Activated CD4-positive, alpha-beta T cell treated with anti-CD3 and anti-CD28 coated beads, Interleukin-2, amount 10 ng/mL, durations not matched to agents 7 days and 5 days (primary cell): ENCODE data around the gene PGF. TPM values are rescaled to one million over a fixed set of nuclear protein-coding genes. Genes with fewer than 3 reads are reported as not detected.

Source experiments
- CTCF ChIA-PET: fragments of 350-600 bp; sonication (Branson Sonifier 250); formaldehyde crosslinking; loops from one replicate; lab custom pipeline; 2021; ENCODE audit warnings: antibody characterized with exemption; lab: Charles Lee
- POLR2A ChIA-PET: fragments of 350-600 bp; sonication (Branson Sonifier 250); formaldehyde crosslinking; loops from one replicate; lab custom pipeline; 2021; ENCODE audit warnings: antibody characterized with exemption; lab: Charles Lee
- DNase-seq: peaks from one replicate; pipeline ENCODE4 v3.0.0-alpha.2; 2020
- H3K27ac Mint-ChIP-seq: one replicate; pipeline ENCODE4 v1.8.0; 2021; ENCODE audit warnings: mild to moderate bottlenecking, moderate library complexity, mixed read lengths
- H3K27me3 Mint-ChIP-seq: one replicate; pipeline ENCODE4 v1.8.0; 2021; ENCODE audit warnings: mixed read lengths
- H3K36me3 Mint-ChIP-seq: one replicate; pipeline ENCODE4 v1.8.0; 2021; ENCODE audit warnings: low read depth, mixed read lengths
- H3K4me1 Mint-ChIP-seq: one replicate; pipeline ENCODE4 v1.8.0; 2021; ENCODE audit warnings: mixed read lengths
- H3K4me3 Mint-ChIP-seq: one replicate; pipeline ENCODE4 v1.8.0; 2021; ENCODE audit warnings: mild to moderate bottlenecking, moderate library complexity, mixed read lengths
- H3K9me3 Mint-ChIP-seq: one replicate; pipeline ENCODE4 v1.8.0; 2021; ENCODE audit warnings: mixed read lengths
- total RNA-seq, 2 experiments: library from RNA; stranded (reverse); gene quantifications; one replicate each; pipeline ENCODE4 v1.2.3, GENCODE V29; 2021

Gene PGF
- total RNA-seq, 2 experiments from 2014 or later, result 0.12 to 0.15 TPM

DNA sequence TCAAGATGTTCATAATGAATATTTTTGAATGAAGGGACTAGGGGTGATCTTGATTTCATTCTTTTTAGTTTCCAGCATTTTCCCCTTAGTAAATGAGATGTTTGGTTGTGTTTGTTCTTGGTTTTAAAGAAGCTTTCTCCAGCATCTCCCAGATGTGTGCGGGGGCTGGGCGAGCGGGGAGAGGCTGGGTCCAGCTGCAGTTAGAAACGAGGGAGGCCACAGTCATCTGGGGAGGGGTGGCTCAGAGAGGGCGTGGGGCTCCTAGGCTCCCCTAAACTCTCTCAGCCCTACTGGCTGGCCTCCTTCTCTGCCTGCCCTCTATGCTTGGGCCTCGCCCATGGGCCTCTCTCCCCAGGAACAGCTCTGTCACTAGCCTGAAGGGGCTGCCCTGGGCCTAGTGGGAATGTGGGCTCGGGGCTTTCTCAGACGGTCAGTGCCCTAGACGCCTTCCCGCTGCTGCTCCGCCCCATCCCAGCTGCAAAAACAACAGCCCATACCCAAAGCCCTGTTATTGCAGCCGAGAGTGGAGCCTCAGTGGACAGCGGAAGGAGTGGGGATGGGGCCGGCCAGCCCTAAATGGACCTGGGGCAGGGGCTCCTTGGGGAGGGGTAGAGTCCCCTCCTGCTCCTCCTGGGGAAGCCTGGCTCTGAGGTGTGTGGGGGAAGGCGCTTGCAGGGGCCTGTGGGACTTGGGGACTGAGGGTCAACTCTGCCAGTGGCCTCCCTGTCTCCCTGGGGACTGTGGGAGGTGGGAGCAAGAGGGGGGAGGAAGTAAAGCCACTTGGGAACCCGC is 29.0 kb upstream of the PGF start:
- ChIA-PET POLR2A (no interaction called here), CTCF (interaction anchor here (0.7 to 1.4 kb wide), 4 partner anchors 13 to 494 kb away, joined by 3 to 4 read pairs (median 3); no protein-coding TSS in a partner anchor)
- H3K27ac Mint-ChIP-seq, result no peak overlapping the region
- H3K27me3 Mint-ChIP-seq, result no peaks in the 10 kb centered on the region
- H3K9me3 Mint-ChIP-seq, result no peaks in the 10 kb centered on the region
- H3K36me3 Mint-ChIP-seq, result no peaks in the 10 kb centered on the region
- no peak overlapping the region for H3K4me3 Mint-ChIP-seq
- no peaks in the 10 kb centered on the region for H3K4me1 Mint-ChIP-seq
- no peak for DNase-seq

DNA sequence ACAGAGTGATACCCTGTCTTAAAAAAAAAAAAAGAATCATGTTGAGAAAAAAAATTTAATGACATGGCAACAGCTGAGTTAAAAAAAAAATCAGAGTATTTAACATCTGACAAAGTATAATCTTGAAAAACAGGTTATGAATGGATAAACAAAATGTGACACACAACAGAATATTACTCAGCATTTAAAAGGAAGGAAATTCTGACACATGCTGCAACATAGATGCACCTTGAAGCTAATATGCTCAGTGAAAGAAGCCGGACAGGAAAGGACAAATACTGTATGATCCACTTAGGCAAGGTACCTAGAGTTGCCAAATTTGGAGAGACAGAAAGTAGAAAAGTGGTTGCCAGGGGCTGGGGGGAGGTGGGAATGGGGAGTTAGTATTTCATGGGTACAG is 27.9 kb upstream of the PGF start:
- H3K9me3 Mint-ChIP-seq, result no peaks in the 10 kb centered on the region
- ChIA-PET CTCF (interaction anchor here (0.7 to 1.6 kb wide), 6 partner anchors 12 to 493 kb away, joined by 3 to 4 read pairs (median 3); partner anchors contain the start of gene PGF), POLR2A (no interaction called here)
- H3K4me3 Mint-ChIP-seq, result no peak overlapping the region
- H3K27ac Mint-ChIP-seq, result no peak overlapping the region
- no peaks in the 10 kb centered on the region for H3K27me3 Mint-ChIP-seq
- no peak for DNase-seq
- H3K4me1 Mint-ChIP-seq, result no peaks in the 10 kb centered on the region
- no peaks in the 10 kb centered on the region for H3K36me3 Mint-ChIP-seq

GRCh38 chr14:74982661-74983060 is 27.3 kb upstream of the PGF start:
- no peak overlapping the region for H3K27ac Mint-ChIP-seq
- no peaks in the 10 kb centered on the region for H3K4me1 Mint-ChIP-seq
- ChIA-PET POLR2A (no interaction called here), CTCF (interaction anchor here (0.9 to 1.6 kb wide), 2 partner anchors 11 to 27 kb away, joined by 3 read pairs; partner anchors contain the start of gene PGF)
- H3K27me3 Mint-ChIP-seq, result no peaks in the 10 kb centered on the region
- no peak for DNase-seq
- no peaks in the 10 kb centered on the region for H3K36me3 Mint-ChIP-seq
- H3K9me3 Mint-ChIP-seq, result no peaks in the 10 kb centered on the region
- no peak overlapping the region for H3K4me3 Mint-ChIP-seq

DNA sequence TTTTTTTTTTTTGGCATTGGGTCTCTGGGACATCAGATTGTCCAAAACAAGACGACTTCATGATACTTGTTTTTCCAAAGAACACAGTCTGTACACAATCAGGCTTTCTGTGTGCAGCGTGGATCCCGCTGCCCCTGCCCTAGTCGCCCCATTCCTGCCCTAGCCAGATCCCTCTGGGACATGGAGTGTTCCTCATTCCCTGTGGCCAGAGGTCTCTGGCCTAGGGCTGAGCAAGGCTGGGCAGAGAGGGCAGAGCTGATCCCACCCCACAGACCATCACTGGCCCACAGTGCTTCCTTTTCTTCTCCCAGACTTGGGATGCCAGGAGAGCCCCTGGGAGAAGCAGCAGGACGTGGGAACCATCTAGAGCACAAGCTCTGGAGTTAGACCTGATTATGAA is 26.4 kb upstream of the PGF start:
- no peak overlapping the region for H3K4me3 Mint-ChIP-seq
- H3K9me3 Mint-ChIP-seq, result no peaks in the 10 kb centered on the region
- H3K27me3 Mint-ChIP-seq, result no peaks in the 10 kb centered on the region
- DNase-seq, result no peak
- no peaks in the 10 kb centered on the region for H3K36me3 Mint-ChIP-seq
- ChIA-PET CTCF (interaction anchor here (0.6 to 1.6 kb wide), 5 partner anchors 10 to 832 kb away, joined by 3 to 4 read pairs (median 3); no protein-coding TSS in a partner anchor), POLR2A (no interaction called here)
- H3K4me1 Mint-ChIP-seq, result no peaks in the 10 kb centered on the region
- H3K27ac Mint-ChIP-seq, result no peak overlapping the region

- H3K4me1 Mint-ChIP-seq, result no peaks in the 10 kb centered on the region
- DNase-seq, result no peak
- POLR2A ChIA-PET, result no interaction called here
- H3K27ac Mint-ChIP-seq, result no peak overlapping the region
- CTCF ChIA-PET, result interaction anchor here (0.6 to 1.0 kb wide), 4 partner anchors 11 to 832 kb away, joined by 3 to 4 read pairs (median 3); no protein-coding TSS in a partner anchor
- H3K9me3 Mint-ChIP-seq, result no peaks in the 10 kb centered on the region
- H3K27me3 Mint-ChIP-seq, result no peaks in the 10 kb centered on the region
- H3K4me3 Mint-ChIP-seq, result no peak overlapping the region
- H3K36me3 Mint-ChIP-seq, result no peaks in the 10 kb centered on the region
Measured at GRCh38 chr14:74981462-74981782, 26.0 kb upstream of the PGF start.

DNA sequence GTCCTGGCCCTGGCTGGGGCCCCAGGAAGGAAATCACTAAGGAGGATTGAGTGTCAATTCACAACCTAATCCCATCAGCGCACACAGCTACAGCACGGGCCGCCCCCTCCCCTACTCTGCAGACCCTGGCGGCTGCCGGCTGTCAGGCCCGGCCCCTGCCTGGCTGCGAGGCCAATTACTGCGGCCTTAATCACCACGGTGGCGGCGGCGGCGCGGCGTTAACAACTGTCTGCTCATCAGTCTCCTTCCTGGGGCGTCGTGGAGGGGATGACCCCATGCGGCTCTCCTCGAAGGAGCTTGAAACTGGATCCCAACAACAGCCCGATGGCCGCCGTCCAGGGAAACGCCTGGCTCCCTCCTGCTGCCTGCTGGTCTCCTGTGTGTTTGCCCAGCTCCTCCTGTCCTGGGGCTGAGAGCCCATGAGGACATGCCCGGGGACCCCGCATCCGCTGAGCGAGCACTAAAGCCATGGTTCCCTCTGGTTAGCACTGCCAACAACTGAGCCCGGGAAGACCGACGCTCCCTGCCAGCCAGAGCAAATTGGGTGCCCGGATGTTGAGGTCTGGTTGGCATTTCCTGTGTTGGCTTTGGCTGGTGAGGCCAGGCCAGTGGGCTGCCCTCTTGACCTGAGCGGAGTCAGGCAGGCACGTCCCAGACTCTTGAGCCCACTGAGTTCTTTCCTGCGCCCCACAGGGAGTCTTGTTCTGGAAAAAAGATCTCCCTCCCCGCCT is 25.5 kb upstream of the PGF start:
- Mint-ChIP-seq H3K9me3 (no peaks in the 10 kb centered on the region), H3K27me3 (no peaks in the 10 kb centered on the region), H3K36me3 (no peaks in the 10 kb centered on the region), H3K27ac (no peak overlapping the region), H3K4me3 (no peak overlapping the region), H3K4me1 (no peaks in the 10 kb centered on the region)
- POLR2A ChIA-PET, result no interaction called here
- no peak for DNase-seq
- CTCF ChIA-PET, result interaction anchor here (0.6 to 1.6 kb wide), 5 partner anchors 107 to 662 kb away, joined by 3 to 4 read pairs (median 3); no protein-coding TSS in a partner anchor

- Mint-ChIP-seq H3K27ac (no peak overlapping the region), H3K4me1 (no peaks in the 10 kb centered on the region), H3K4me3 (no peak overlapping the region), H3K27me3 (no peaks in the 10 kb centered on the region), H3K36me3 (no peaks in the 10 kb centered on the region), H3K9me3 (no peaks in the 10 kb centered on the region)
- POLR2A ChIA-PET, result no interaction called here
- no peak for DNase-seq
- CTCF ChIA-PET, result interaction anchor here (0.9 to 1.6 kb wide), 3 partner anchors 108 to 125 kb away, joined by 3 to 4 read pairs (median 3); no protein-coding TSS in a partner anchor
Measured at GRCh38 chr14:74980398-74980730, 25.0 kb upstream of the PGF start.

- DNase-seq, result no peak
- no peak overlapping the region for H3K4me3 Mint-ChIP-seq
- ChIA-PET CTCF (interaction anchor here (1.1 to 1.6 kb wide), 2 partner anchors 108 to 119 kb away, joined by 3 to 4 read pairs; no protein-coding TSS in a partner anchor), POLR2A (no interaction called here)
- no peaks in the 10 kb centered on the region for H3K9me3 Mint-ChIP-seq
- no peaks in the 10 kb centered on the region for H3K36me3 Mint-ChIP-seq
- H3K4me1 Mint-ChIP-seq, result no peaks in the 10 kb centered on the region
- H3K27me3 Mint-ChIP-seq, result no peaks in the 10 kb centered on the region
- H3K27ac Mint-ChIP-seq, result no peak overlapping the region
Measured at GRCh38 chr14:74979442-74980397, 24.3 kb upstream of the PGF start.

GRCh38 chr14:74979029-74979428 is 23.6 kb upstream of the PGF start:
- no peak overlapping the region for H3K27ac Mint-ChIP-seq
- H3K9me3 Mint-ChIP-seq, result no peaks in the 10 kb centered on the region
- ChIA-PET POLR2A (no interaction called here), CTCF (no interaction called here)
- H3K4me3 Mint-ChIP-seq, result no peak overlapping the region
- peaks cover 2% of the 10 kb centered on the region for H3K4me1 Mint-ChIP-seq
- DNase-seq, result no peak
- no peaks in the 10 kb centered on the region for H3K36me3 Mint-ChIP-seq
- H3K27me3 Mint-ChIP-seq, result no peaks in the 10 kb centered on the region

GRCh38 chr14:74978416-74978947 is 23.1 kb upstream of the PGF start:
- H3K4me1 Mint-ChIP-seq, result peaks cover 7% of the 10 kb centered on the region
- H3K9me3 Mint-ChIP-seq, result no peaks in the 10 kb centered on the region
- H3K4me3 Mint-ChIP-seq, result no peak overlapping the region
- DNase-seq, result no peak
- H3K27ac Mint-ChIP-seq, result no peak overlapping the region
- CTCF ChIA-PET, result interaction anchor here (0.6 to 1.8 kb wide), 2 partner anchors 36 to 1290 kb away, joined by 3 to 4 read pairs; no protein-coding TSS in a partner anchor
- no peaks in the 10 kb centered on the region for H3K36me3 Mint-ChIP-seq
- POLR2A ChIA-PET, result no interaction called here
- no peaks in the 10 kb centered on the region for H3K27me3 Mint-ChIP-seq

- no peak overlapping the region for H3K27ac Mint-ChIP-seq
- no peak overlapping the region for H3K4me3 Mint-ChIP-seq
- POLR2A ChIA-PET, result no interaction called here
- DNase-seq, result no peak
- no peaks in the 10 kb centered on the region for H3K36me3 Mint-ChIP-seq
- CTCF ChIA-PET, result interaction anchor here (0.6 to 1.8 kb wide), 2 partner anchors 36 to 1289 kb away, joined by 3 to 4 read pairs; no protein-coding TSS in a partner anchor
- H3K27me3 Mint-ChIP-seq, result no peaks in the 10 kb centered on the region
- H3K9me3 Mint-ChIP-seq, result no peaks in the 10 kb centered on the region
- H3K4me1 Mint-ChIP-seq, result peaks cover 8% of the 10 kb centered on the region
Measured at GRCh38 chr14:74977901-74978385, 22.5 kb upstream of the PGF start.
